HG02642 (cell line): Measurements from ENCODE around the gene GRID1.

Source experiments
- ATAC-seq: cut with Tn5 transposase; IDR thresholded peaks from one replicate; pipeline ENCODE4 v1.9.1; 2021; ENCODE audit warnings: mild to moderate bottlenecking; ENCODE audit not compliant: unreplicated experiment, poor library complexity

Gene GRID1

DNA sequence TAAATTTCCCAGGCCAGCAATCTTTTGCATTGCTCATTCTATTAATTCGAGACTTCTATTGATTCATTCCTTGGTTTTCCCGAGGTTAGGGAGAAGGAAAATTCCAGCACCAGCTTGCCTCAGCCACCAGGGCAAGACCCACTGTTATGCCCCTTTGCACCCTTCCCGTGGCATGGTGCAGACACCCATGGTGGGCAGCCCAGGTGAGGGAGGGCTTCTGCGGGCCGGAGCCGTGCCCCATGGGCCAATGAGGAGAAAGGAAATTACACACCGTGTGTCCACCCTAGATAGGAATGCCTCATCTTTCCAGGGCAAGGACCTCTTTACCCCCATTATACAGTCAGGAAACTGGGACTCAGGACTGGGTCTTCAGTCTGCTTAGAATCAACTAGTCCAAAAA lies 4.5 kb upstream of the GRID1 start:
- ATAC-seq = no peak

DNA sequence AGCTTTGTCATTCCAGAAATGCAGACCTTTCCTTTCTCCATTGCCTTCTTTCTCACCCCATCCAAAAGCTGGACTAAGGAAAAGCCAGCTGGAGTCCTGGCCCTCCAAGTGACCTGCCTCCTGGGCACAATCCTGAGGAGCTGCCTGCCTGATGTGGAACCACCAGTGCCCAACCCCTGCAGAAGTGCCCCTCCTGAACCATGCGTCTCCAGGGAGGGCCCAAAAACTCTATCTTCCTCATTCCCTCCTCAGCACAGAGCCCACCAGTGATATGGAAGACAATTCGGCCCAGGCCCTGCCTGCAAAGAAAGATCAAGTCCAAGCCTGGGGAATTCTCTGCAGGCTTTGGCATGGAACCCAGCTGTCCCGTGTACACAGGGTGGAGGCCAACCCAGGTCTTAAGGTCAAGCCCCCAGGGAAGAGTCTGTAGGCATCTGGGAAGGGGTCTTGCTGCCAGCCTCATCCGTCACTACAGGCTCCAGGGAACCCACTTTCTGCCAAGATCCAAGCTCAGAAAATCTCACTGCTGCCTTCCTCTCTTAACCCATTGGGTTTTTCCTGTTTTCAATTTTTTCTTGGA lies 3.5 kb upstream of the GRID1 start:
- no peak for ATAC-seq

DNA sequence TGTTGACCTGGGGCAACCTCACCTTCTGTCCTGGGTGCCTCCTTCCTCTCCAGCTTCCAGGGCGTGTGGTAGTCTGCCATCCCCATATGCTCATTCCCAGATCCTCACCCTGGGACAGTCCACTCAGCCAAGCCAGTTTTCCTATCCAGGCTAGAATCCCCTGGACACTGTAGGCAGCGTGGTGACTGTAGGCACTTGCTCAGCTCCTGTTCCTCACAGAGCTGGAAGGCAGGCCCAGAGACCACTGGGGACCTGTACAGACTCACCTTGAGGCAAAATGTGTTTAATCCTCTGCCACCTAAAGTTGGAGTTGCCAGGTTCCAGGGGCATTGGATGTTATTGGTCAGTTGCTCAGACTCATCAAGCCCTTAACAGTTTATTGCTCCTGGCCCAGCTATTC lies 2.4 kb upstream of the GRID1 start:
- ATAC-seq = no peak

DNA sequence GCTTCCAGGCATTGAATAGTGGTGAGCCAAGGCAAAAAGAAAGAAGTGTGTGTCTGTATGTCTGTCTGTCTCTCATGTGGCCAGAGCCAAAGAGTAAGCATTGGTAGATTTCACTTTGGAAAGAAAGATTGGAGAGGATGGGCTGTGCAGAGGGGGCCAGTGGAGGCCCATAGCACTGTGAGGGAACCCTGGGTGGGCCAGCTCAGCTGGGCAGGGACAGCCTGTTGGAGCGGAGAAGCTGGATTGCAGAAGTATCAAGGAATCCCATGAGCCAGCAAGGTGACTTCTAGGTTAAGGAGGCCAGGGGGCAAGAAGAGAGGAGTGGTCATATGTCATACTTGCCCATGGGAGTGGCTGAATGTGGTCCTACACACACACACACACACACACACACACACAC lies 1.5 kb upstream of the GRID1 start:
- no peak for ATAC-seq

- no peak for ATAC-seq
Measured at GRCh38 chr10:86367152-86367951, 757 bp upstream of the GRID1 start.

DNA sequence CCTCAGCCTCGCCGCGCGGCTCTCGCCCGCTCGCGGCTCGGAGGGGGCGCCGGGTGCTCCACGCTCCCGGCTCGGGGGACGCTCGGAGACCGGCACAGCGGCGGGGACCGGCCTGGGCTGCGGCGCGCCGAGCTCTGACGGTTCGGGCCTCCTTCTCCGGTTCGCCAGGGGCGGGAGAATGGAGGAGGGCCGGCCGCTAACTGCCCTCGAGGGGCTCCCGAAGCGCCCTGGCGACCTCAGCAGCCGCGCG lies 232 bp upstream of the GRID1 start:
- no peak for ATAC-seq

- ATAC-seq = no peak
Measured at GRCh38 chr10:86365346-86366032, 1.1 kb downstream of the GRID1 start.

- no peak for ATAC-seq
Measured at GRCh38 chr10:86364491-86365345, 1.9 kb downstream of the GRID1 start.

- ATAC-seq = no peak
Measured at GRCh38 chr10:86363833-86364490, 2.6 kb downstream of the GRID1 start.

- ATAC-seq = no peak
Measured at GRCh38 chr10:86363184-86363832, 3.3 kb downstream of the GRID1 start.

DNA sequence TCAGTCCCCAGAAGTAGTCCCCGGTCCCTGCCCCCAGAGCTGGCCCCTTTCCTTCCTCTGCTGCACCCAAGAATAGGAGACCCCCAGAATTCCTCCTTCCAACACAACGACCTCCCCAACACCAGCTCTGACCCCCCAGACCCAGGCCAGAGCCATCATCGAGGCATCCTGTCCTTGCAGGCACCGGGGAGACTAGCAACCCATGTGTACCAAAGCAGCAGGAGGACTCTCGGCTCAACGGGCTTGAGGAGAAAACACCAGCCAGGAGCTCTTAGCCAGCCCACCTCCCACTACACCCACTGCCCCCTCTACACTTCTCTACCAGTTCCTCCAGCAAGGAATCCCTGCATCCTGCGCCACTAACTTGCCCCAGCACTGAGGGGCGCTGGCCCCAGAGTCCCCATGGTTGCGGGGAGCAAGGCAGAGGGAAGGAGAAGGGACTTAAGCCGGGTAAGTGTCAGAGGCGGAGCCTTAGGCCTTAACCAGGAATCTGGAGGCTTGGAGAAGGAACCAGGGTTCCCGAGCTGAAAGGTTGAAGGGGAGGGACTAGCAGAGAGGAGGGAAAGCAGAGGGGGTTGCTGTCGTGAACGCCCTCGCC lies 3.9 kb downstream of the GRID1 start:
- ATAC-seq = no peak

GRCh38 chr10:86362129-86362527 lies 4.5 kb downstream of the GRID1 start:
- ATAC-seq = no peak

DNA sequence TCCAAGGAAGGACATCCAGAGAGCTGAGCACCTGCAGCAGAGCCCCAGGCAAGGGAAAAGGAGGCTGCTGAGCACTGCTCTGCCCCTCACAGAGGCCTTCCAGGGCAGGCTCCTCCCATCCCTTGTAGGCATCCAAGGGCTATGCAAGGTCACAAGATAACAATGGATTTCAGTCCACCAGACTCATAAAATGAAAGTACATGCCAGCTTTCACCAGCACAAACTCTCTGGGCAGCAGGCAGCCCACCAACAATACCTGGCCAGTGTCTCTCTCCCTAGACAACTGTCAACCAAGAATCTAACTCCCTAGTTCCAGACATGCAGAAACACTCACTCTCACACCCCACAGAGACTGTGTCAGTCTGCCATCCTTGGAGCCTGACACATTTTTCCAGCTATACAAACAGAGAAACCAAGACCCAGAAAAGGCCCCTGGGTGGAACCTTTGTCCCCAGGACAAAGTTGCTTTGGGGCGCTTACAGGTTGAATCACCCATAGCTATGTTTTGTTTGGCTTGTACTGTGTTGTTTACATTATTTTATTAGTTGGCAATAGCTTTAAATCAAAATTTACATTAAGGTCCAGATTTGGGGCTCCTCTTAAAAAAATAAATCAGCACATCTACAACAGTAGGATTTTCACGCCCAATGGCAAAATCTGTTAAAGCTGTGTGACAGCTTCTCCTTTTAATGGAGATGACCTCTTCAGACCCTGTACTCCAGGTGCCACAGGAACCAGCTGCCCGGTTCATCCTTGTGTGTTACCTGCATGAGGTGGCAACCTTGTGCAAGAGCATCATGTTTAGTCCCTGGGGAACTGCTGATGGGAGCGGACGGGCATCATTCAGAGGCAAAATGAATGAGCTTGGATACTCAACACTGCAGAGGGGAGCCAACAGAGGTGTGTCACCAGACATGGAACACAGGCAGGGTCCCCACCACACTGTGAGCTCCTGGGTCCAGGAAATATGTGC lies 5.2 kb downstream of the GRID1 start:
- no peak for ATAC-seq

- no peak for ATAC-seq
Measured at GRCh38 chr10:86360657-86361056, 5.9 kb downstream of the GRID1 start.

DNA sequence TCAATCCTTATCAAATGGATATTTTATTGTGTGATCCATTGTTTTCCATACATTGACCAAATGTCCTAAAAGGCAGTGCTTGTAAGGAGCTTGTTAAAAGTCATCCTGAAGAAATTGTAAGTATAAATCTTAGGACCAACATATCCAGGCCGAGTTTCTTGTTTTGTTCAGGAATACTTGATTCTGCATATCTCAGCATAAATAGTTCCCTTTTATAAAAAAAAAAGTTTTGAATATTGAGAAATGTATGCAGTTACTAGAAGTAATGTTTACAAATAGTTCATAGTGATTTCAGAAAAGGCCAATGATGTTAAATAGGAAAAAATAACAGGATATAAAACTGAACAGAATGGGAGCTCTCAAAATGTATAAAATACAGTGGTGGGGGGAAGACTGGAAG lies 6.6 kb downstream of the GRID1 start:
- ATAC-seq = no peak

- no peak for ATAC-seq
Measured at GRCh38 chr10:86359111-86359510, 7.5 kb downstream of the GRID1 start.

- no peak for ATAC-seq
Measured at GRCh38 chr10:86357676-86358075, 8.9 kb downstream of the GRID1 start.

DNA sequence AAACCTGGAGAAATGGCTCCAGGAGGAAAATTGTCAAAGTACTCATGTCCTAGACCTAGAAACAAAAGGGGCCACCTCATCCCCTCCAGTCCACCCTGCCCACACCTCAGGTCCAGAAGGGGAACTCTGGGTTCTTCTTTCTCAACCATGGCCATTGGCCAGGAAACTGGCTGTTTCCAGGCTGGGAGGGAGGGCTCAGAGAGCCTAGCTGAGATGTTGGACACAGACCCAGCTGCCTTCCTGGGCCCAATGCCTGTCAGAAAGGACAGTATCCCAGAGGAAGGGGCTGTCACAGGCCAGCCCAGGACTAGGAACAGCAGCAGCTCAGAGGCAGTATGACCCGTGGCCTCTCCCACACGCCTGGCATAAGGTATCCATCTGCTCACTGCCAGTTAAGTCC lies 9.6 kb downstream of the GRID1 start:
- no peak for ATAC-seq
